ENCODE data around the gene HTATIP2. TPM values are rescaled to one million over a fixed set of nuclear protein-coding genes. Genes with fewer than 3 reads are reported as not detected.

Gene HTATIP2
- total RNA-seq, 1 donor from 2014 or later = 17.4 TPM

Other genes with a start within 250 kb of the HTATIP2 start
- gene DBX1, start 203.2 kb upstream of the HTATIP2 start, total RNA-seq = not detected
- 11.4 TPM for gene PRMT3, start 24.0 kb downstream of the HTATIP2 start, total RNA-seq
- not detected for gene SLC6A5, start 235.9 kb downstream of the HTATIP2 start, total RNA-seq

Data from left ventricle myocardium inferior (tissue), 1 donor.